Endothelial cell of hepatic sinusoid (primary cell): ENCODE measurements around the gene UBE2V1.
"Not testable (repeated sequence)": the region's sequence is repeated elsewhere in the genome, so short reads cannot be mapped to it uniquely, and the experiment has no call there.

Experiments used
- in situ Hi-C: cut with HindIII; loops from 2 replicates; pipeline ENCODE4 v1.10.0; 2017; ENCODE audit warnings: low sequenced_read_pairs

UBE2V1 gene

DNA sequence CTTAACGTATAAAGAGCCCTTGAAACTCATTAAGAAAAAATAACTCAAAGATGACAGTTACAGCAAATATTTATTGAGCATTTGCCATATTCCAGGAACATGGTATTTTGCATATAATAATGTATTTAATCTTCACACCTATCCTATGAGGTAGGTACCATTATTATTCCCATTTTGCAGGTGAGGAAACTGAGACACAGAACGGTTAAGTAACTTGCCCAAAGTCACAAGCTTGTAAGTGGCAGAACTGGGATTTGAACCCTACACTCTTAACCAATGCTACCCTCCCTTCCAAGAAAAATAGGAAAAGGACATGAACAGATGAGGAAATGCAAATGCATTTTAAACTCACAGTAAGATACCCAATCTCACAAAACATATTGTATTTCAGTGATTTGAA lies 5.3 kb upstream of the UBE2V1 start:
- in situ Hi-C loops: no loop called here

DNA sequence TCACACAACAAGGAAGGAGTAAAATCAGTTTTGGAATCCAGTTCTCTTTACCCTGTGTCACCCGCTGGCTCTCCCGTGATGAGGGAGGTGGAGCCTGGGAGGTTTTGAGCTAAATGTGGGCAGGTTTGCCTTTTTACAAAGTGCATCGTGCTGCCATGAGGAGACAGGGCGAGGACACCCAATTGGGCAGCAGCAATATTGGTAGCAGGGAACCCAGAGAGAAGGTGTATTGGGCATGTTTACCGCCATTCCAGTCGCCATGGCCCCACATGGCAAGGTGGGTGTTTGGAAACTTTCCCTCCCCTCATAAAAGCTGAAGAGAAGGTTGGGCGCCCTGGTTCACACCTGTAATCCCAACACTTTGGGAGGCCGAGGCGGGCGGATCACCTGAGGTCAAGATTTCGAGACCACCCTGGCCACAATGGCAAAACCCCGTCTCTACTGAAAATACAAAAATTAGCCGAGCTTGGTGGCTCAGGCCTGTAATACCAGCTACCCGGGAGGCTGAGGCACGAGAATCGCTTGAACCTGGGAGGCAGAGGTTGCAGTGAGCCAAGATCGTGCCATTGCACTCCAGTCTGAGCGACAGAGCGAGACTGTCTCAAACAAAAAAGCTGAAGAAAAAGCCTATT lies 3.5 kb upstream of the UBE2V1 start:
- in situ Hi-C loops: no loop called here

DNA sequence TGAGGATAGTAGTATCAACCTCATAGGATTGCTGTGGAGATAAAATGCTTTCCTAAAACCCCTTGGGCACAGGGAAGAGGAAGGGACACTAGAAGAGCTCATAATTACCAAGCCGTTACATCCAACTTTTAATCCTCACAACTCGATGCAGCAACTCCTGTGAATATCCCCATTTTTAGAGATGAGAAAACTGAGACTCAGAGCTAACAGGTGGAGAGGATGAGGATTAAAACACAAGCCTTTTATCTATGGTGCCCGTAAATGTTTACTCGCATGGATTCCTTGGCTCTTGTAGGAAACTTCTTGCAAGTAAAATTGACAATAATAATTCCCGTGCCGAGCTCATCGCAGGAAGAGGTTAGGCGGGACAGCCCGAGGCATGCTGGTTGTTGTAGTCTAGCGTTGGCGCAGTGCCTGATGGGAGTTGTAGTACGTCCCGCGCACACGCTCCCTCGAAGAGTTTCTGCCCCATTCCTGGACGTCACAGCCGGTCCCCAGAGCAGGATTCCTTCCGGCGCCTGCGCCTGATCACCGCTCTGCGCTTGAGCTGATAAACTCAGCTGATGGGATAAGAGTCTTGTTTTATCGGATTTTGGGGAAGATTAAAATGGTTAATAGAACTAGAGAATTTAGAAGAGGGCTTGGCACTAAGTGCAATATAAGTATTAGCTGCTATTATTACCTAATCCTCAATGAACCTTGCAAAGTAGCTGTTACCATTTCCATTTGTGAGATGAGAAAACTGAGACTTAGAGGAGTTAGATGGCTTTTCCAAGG lies 2.8 kb upstream of the UBE2V1 start:
- in situ Hi-C loops: no loop called here

DNA sequence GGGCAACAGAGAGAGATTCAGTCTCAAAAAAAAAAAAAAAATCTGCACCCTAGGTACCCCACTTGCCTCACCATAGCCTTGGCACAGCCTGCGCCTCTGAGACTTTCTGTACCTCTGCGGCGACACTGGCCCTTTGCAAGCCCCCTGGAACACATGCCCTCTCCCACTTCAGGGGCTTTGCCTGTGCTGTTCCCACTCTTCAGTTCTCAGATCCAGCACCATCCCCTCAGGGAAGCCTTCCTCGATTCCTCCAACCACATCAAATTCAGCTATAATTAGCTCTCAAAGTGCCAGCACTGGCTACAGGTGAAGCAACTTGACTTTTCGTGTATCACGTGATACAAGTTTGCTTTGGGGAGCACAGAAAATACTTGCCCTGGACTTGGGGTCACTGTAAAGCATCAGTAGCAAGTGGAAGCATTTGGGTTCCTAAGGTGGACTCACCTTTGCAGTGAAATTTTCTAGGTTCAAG lies 2.1 kb upstream of the UBE2V1 start:
- in situ Hi-C loops: no loop called here

DNA sequence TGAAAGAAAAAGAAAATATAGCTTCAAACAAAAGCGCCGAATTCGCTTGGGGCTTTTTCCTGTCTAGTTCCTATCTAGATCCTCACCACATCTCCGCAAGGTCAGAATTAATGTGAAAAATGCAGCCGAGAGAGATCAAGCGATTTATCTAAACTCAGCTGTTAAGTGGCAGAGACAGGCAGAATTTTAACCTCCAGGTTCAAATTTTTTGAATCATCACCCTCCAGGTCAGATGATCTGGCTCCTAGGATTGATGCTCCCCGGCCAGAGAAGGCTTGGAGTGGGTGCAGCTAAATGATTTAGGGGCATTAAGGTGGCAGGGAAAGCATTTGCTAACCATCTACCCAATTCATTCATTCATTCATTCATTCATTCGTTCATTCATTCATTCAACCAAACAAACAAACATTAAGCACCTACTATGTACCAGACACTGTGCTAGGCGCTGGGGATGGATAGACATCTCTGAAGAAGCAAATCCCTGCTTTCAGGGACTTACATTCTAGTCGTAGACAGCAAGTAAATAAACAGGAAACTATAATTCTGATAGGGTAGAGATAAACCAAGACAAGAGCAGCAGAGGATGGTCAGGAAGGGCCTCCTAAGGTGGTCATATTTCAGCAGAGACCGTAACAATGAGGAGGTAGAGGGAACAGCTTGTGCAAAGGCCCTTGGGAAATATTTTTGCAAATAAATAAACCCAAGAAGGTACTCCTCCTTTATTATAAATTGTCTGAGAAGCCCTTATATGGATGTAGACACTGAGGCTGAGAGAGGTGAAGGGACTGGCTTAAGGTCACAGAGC lies 672 bp upstream of the UBE2V1 start:
- in situ Hi-C loops: no loop called here

DNA sequence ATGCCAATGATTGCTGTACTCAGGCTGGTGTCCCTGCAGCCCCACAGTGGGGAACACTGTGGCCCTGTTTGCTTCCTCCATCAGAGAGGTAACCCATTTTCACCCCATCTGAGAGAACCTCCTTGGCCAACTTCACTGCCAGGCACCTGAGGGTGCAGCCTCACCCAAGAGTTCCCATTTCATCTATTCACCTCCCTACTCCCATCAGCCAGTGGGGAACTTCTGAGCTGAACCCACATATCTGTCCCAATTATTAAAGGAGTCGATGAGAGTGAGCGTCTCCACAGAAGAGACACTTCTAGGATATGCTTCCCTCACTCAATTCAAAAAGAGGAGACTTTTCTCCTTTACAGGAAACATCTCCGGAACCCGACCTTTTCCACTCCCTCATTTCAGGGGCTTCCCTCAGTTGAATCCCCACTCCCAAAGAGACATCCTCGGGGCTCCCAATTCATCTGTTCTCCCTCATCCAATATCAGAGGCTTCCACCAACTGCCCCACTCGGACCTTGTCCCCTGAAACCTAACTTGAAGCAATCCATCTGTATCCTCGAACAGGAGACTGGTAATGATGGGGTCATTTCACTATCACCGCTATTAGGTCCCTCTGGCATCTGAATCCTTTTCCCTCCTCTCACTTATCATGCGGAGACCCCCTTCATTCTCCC lies 988 bp downstream of the UBE2V1 start:
- in situ Hi-C loops: no loop called here

DNA sequence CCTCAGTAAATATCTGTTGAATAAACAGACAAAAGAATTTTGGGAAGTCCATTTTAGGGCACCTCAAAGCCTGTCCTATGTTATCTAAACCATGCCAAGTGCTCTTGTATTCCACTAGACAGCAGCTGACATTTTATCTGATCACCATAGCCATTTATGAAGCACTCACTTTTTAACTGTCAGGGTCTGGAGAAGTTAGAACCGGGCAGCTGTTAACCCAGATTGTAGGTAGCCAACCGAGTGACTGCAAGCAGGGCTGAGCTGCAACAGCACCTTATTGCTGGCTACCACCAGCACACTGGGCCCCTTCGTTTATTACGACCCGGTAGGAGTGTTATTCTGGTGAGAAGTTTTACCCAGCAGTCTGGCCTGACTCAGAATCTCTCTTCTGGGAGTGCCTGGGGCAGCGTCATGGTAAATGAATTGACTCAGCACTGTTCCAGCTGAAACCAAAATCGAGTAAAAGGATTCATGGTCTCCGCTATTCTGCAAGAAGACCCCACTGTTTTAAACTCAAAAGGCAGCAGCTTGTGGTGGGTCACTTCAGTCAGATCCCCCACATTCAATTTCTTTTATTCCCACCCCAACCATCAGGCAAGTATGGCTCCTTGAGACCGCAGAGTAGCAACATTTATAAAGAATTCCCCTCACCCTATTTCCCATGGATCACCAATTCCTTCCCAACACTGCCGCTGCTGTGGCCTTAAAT lies 1.7 kb downstream of the UBE2V1 start:
- in situ Hi-C loops: no loop called here

DNA sequence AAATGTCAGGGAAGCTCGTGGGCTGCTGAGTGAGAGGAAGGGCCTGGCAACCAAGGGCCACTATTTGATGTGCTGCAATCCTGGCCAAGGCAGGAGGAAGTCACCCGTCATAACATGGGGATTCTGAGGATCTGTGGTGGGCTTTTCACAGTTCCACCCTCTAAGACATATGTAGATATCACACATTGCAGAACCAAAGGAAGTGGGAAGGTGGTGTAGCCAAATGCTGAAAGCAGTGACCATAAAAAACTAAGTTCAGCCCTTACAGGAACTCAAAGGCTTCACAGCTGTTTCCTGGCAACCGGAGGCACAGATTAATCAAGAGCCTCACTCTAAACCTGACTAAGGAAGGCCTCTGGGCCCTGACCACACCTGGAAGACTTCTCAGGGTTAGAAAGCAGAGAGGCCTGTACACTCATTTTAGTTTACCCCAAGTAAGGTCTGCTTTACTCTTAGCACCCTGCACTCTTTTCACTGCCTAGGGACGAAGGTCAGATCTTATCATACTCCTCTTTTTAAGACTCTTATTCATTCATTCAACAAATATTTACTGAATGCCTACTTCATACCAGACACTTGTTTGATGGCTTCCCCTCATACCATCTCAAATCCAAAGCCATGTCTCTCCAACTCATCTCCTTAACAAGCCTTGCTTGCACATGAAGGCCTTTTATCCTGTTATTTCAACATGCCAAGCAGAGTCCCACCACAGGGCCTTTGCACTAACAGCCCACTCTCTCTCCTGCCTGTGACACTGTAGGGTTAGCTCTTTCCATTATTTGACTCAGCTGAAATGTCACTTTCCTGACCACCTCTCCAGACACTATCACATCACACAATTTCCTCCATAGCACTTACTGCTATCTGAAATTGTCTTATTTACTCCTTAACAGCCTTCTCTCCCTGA lies 2.6 kb downstream of the UBE2V1 start:
- in situ Hi-C loops: no loop called here

DNA sequence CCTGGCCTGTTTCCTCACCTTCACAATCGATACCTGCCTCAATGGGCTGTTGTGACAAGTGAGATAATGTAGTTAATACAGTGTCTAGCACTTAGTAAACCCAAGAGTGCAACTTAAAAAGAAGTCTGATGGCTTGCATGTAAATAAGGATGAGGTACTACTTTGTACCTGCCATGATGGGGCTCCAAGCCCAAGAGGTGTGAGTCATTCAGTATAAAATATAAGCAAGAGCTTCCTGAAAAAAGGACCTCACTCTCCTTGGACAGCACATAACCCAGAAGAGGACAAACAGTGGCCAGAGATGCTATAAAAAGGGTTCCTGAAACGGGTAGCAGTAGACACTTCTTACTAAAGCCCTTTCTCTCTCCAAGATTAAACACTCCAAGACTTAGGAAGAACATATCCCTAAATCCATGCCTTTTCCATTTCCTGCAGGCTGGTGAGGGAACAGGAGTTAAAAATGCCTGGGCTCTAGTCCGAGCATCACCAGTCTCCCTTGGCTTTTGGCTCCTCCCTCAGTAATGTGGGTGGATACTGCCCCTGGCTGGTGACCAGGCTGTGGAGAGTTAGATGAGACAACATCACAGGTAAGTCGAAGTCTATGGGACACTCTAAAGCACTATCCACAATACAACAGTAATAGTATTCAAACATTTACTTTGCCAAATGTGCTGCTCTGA lies 4.3 kb downstream of the UBE2V1 start:
- in situ Hi-C loops: no loop called here

DNA sequence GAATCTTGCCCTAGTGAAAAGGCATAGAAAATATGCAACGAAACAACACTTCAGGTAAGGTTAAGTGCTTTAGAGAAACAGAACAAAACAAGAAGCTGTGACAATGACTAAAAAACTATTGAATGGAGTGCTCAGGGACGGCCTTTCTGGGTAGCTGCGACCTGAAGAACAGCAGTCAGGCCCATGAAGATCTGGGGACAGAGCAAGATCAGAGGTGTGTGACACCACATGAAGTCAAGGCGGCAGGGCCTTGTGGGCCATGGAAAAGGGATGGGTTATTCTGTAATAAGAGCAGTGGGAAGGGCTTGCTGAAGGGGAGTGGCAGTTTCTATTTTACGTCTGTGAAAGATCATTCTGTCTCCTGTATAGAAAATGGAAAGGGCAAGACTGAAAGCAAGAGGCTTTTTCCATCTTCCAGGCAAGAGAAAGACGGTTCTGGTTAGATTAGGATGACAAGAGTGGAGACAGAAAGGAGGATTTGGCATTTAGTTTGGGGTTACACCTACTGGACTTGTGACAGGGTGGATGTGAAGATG lies 5.1 kb downstream of the UBE2V1 start:
- in situ Hi-C loops: no loop called here

DNA sequence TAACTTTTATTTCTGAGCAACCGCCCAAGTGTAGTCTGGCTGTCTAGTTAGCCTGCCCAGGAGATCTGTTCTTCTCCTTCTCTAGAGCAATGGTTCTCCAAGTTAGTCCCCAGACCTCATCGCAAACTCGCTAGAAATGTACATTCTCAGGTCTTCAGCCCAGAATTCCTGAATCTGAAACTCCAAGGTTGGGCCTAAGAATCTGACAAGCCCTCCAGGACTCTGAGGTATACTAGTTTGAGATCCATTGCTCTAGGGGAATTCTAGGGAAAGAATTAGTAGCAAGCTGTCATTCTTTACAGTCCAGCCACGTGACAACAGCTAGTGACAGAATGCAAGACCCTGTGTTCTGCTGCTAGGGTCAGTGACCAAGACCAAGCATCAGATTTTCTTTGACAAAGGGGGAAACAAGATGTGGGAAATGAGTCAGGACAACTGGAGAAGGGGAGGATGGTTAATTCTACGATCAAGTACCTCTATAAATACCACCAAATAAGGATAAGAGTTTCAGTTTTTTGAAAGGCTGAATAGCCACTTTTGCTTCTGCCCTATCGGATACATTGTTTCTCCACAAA lies 5.8 kb downstream of the UBE2V1 start:
- in situ Hi-C loops: no loop called here

DNA sequence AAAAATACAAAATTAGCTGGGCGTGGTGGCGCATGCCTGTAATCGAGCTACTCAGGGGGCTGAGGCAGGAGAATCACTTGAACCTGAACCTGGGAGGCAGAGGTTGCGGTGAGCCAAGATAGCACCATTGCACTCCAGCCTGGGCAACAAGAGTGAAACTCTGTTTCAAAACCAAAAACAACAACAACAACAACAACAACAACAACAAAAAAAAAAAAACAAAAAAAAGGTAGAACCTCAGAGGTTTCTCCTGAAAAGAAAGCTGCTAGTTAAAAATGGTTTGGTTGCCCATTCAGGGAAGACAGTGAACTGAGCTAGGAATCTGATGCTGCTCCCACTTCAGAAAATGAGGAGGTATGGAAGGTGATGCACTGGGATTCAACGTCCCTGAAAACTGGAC lies 6.3 kb downstream of the UBE2V1 start:
- in situ Hi-C loops: not testable (repeated sequence)

DNA sequence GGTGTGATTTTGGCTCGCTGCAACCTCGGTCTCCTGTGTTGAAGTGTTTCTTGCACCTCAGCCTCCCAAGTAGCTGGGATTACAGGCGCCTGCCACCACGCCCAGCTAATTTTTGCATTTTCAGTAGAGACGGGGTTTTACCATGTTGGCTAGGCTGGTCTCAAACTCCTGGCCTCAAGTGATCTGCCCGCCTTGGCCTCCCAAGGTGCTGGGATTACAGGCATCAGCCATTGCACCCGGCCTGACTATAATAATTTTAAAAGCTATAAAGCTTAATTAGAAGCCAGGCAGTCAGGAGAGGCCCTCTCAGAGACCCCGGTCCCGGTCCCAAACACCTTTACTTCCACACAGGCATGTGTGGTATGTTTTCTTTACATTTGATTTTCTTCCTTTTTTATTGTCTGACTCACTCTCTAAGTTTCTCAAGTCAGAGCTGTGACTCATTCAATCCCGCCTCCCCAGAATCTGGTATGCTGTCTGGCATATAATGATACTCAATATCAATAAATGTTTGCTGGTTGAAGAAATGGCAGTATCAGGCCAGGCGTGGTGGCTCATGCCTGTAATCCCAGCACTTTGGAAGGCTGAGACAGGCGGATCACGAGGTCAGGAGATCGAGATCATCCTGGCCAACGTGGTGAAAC lies 9.4 kb downstream of the UBE2V1 start:
- in situ Hi-C loops: not testable (repeated sequence)

DNA sequence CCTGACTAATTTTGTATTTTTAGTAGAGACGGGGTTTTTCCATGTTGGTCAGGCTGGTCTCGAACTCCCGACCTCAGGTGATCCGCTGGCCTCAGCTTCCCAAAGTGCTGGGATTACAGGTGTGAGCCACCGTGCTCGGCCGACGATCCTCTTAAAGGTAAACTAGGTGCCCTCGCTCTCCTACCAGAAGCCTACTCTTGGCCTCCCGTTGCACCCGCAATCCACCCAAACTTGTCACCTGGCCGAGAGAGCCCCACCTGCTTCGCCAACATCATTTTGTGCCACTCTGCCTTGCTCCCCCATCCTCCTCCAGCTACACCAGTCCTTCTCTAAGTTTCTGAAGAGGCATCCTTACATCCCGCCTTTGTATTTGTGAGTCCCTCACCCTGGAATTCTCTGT lies 10.4 kb downstream of the UBE2V1 start:
- in situ Hi-C loops: not testable (repeated sequence)

DNA sequence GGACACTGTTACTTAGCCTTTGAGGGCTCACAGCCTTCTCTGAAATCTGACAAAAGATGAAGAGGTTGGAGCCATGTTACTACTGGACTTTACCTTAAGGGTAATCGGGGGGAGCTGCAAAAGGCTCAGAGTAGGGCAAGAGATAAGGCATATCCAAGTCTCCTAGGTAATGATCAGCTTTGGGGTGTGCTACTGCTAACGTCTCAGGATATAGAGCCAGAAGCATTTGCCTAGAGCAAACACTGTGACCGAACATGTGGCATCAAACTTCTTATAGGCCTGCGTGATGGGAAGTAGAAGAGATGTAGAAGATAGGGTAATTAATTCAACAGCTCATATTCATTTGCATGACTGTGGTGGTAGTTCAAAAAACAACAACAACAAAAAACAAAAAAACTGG lies 11.1 kb downstream of the UBE2V1 start:
- in situ Hi-C loops: no loop called here

DNA sequence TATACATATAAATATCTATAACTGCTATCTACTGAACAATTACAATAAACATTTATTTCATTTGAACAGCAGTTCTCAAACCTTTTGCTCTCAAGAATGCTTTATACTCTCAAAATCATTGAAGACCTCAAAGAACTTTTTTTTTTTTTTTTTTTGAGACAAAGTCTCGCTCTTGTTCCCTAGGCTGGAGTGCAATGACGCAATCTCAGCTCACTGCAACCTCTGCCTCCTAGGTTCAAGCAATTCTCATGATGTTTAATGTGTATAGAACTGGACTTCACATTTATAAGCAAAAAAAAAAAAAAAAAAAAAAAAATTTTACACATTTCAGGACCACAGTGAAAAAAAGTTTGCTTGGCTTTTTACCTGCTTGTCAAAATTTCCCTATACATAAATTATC lies 11.7 kb downstream of the UBE2V1 start:
- in situ Hi-C loops: no loop called here

DNA sequence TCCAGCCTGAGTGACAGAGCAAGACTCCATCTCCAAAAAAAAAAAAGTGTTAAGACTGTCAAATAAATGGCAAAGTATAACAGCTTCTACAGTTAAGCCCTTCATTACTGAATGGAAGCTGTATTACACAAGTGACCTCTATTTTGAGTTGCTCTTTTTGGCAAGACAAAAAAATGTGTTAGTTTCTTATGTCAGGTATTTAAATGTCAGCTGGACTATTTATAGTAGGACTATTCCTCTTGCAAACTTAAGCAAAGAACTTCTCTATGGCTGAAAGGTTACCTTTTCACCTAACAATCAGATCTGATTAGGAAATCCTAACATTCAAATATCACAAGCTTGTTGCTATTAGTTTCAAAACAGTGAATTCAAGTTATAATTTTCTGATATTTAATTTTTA lies 12.4 kb downstream of the UBE2V1 start:
- in situ Hi-C loops: no loop called here

DNA sequence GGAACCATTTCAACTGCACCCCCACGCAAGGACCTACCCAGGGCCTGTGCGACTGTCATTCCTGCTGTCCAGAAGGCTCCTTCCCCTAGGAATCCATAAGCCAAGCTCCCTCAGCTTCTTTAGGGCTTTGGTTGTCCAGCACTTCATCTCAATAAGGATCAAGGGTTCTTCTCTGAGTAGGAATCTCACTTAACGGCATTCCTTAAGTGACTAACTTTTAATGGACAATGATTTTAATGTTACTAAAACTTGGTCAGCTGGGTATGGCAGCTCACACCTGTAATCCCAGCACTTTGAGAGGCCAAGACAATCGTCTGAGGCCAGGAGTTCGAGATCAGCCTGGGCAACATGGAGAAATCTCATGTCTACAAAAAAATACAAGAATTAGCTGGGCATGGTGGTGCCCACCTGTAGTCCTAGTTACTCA lies 13.4 kb downstream of the UBE2V1 start:
- in situ Hi-C loops: no loop called here
